Measurements from ENCODE around the gene ETV6.
A peak's percentile ranks its signal among the peaks of the same experiment; 100 is the strongest.

ETV6 gene

GRCh38 chr12:11758510-11759493 is 109.3 kb downstream of the ETV6 start:
- no peak for DNase-seq (ENCODE audit: low read depth)

- DNase-seq (ENCODE audit: low read depth), result no peak
Measured at GRCh38 chr12:11759494-11759878, 110.0 kb downstream of the ETV6 start.

- DNase-seq (ENCODE audit: low read depth), result no peak
Measured at GRCh38 chr12:11759899-11760298, 110.4 kb downstream of the ETV6 start.

- DNase-seq (ENCODE audit: low read depth), result no peak
Measured at GRCh38 chr12:11761869-11762567, 112.5 kb downstream of the ETV6 start.

GRCh38 chr12:11762723-11763326 is 113.4 kb downstream of the ETV6 start:
- no peak for DNase-seq (ENCODE audit: low read depth)

- no peak for DNase-seq (ENCODE audit: low read depth)
Measured at GRCh38 chr12:11763760-11764520, 114.5 kb downstream of the ETV6 start.

GRCh38 chr12:11764837-11765236 is 115.4 kb downstream of the ETV6 start:
- no peak for DNase-seq (ENCODE audit: low read depth)

- no peak for DNase-seq (ENCODE audit: low read depth)
Measured at GRCh38 chr12:11765421-11765816, 115.9 kb downstream of the ETV6 start.

- peak; percentile 35 for DNase-seq (ENCODE audit: low read depth)
Measured at GRCh38 chr12:11765817-11766794, 116.6 kb downstream of the ETV6 start.

- no peak for DNase-seq (ENCODE audit: low read depth)
Measured at GRCh38 chr12:11767029-11767724, 117.7 kb downstream of the ETV6 start.

- no peak for DNase-seq (ENCODE audit: low read depth)
Measured at GRCh38 chr12:11767798-11768197, 118.3 kb downstream of the ETV6 start.

GRCh38 chr12:11768233-11768965 is 118.9 kb downstream of the ETV6 start:
- no peak for DNase-seq (ENCODE audit: low read depth)

GRCh38 chr12:11769723-11770514 is 120.4 kb downstream of the ETV6 start:
- DNase-seq (ENCODE audit: low read depth), result no peak

- no peak for DNase-seq (ENCODE audit: low read depth)
Measured at GRCh38 chr12:11771356-11771755, 121.9 kb downstream of the ETV6 start.

- DNase-seq (ENCODE audit: low read depth), result no peak
Measured at GRCh38 chr12:11771895-11772502, 122.5 kb downstream of the ETV6 start.

GRCh38 chr12:11773889-11774677 is 124.6 kb downstream of the ETV6 start:
- no peak for DNase-seq (ENCODE audit: low read depth)

- DNase-seq (ENCODE audit: low read depth), result no peak
Measured at GRCh38 chr12:11774821-11775220, 125.3 kb downstream of the ETV6 start.

Data from stimulated activated CD8-positive, alpha-beta memory T cell treated with anti-CD3 and anti-CD28 coated beads, Interleukin-7, amount 100 ng/mL, for 24 hours (primary cell).